HG02973 (cell line): ENCODE results near the gene MLPH.

Source experiments
- ATAC-seq: cut with Tn5 transposase; IDR thresholded peaks from one replicate; pipeline ENCODE4 v1.9.1; 2021; ENCODE audit warnings: moderate library complexity; ENCODE audit not compliant: unreplicated experiment

MLPH gene

GRCh38 chr2:237540223-237540775, 53.2 kb downstream of the MLPH start:
- no peak for ATAC-seq

GRCh38 chr2:237540823-237541222, 53.8 kb downstream of the MLPH start:
- ATAC-seq, result no peak

GRCh38 chr2:237541243-237541642, 54.2 kb downstream of the MLPH start:
- ATAC-seq, result no peak

- ATAC-seq, result no peak
Measured at GRCh38 chr2:237542001-237542704, 55.1 kb downstream of the MLPH start.

GRCh38 chr2:237546040-237546875, 59.2 kb downstream of the MLPH start:
- no peak for ATAC-seq

- ATAC-seq, result no peak
Measured at GRCh38 chr2:237546876-237547395, 59.9 kb downstream of the MLPH start.

- no peak for ATAC-seq
Measured at GRCh38 chr2:237547841-237548416, 60.9 kb downstream of the MLPH start.

- no peak for ATAC-seq
Measured at GRCh38 chr2:237549216-237549615, 62.2 kb downstream of the MLPH start.

- ATAC-seq, result no peak
Measured at GRCh38 chr2:237549643-237550415, 62.8 kb downstream of the MLPH start.

GRCh38 chr2:237551071-237551574, 64.1 kb downstream of the MLPH start:
- ATAC-seq, result no peak

- ATAC-seq, result no peak
Measured at GRCh38 chr2:237552908-237553307, 65.9 kb downstream of the MLPH start.

GRCh38 chr2:237553948-237554347, 66.9 kb downstream of the MLPH start:
- ATAC-seq, result no peak

GRCh38 chr2:237555560-237555959, 68.5 kb downstream of the MLPH start:
- ATAC-seq, result no peak

- ATAC-seq, result peak; percentile 88
Measured at GRCh38 chr2:237556773-237557632, 70.0 kb downstream of the MLPH start.

- ATAC-seq, result peak; percentile 13
Measured at GRCh38 chr2:237557633-237558015, 70.6 kb downstream of the MLPH start.

GRCh38 chr2:237558961-237559641, 72.0 kb downstream of the MLPH start:
- no peak for ATAC-seq

GRCh38 chr2:237561221-237561620, 74.2 kb downstream of the MLPH start:
- no peak for ATAC-seq

- ATAC-seq, result no peak
Measured at GRCh38 chr2:237563816-237564215, 76.8 kb downstream of the MLPH start.
